Retinal pigment epithelial cell (primary cell): ENCODE data around the gene LRRC4C.
A peak's percentile ranks its signal among the peaks of the same experiment; 100 is the strongest.
"Not testable (repeated sequence)": the region's sequence is repeated elsewhere in the genome, so short reads cannot be mapped to it uniquely, and the experiment has no call there.

Experiments used
- DNase-seq: peaks from one replicate; pipeline ENCODE4 v3.0.0-alpha.2; 2010; ENCODE audit warnings: low read depth
- H3K4me3 ChIP-seq: 2 replicates; pipeline ENCODE4 v1.5.1; 2011; ENCODE audit warnings: mild to moderate bottlenecking, low read length, control low read depth, moderate library complexity
- TF ChIP-seq, protein P1 (sequence below): conservative IDR thresholded peaks from 2 replicates; pipeline ENCODE4 v1.5.1; 2011; ENCODE audit warnings: low read depth, low read length, control low read depth, inconsistent platforms

Gene LRRC4C

GRCh38 chr11:40569947-40570531 lies 889.4 kb downstream of the LRRC4C start:
- H3K4me3 ChIP-seq = no peak overlapping the region
- DNase-seq = no peak
- TF ChIP-seq, protein P1, sequence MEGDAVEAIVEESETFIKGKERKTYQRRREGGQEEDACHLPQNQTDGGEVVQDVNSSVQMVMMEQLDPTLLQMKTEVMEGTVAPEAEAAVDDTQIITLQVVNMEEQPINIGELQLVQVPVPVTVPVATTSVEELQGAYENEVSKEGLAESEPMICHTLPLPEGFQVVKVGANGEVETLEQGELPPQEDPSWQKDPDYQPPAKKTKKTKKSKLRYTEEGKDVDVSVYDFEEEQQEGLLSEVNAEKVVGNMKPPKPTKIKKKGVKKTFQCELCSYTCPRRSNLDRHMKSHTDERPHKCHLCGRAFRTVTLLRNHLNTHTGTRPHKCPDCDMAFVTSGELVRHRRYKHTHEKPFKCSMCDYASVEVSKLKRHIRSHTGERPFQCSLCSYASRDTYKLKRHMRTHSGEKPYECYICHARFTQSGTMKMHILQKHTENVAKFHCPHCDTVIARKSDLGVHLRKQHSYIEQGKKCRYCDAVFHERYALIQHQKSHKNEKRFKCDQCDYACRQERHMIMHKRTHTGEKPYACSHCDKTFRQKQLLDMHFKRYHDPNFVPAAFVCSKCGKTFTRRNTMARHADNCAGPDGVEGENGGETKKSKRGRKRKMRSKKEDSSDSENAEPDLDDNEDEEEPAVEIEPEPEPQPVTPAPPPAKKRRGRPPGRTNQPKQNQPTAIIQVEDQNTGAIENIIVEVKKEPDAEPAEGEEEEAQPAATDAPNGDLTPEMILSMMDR = no peak

GRCh38 chr11:40567392-40567791 lies 892.1 kb downstream of the LRRC4C start:
- TF ChIP-seq, protein P1 = no peak
- DNase-seq = no peak
- no peak overlapping the region for H3K4me3 ChIP-seq

DNA sequence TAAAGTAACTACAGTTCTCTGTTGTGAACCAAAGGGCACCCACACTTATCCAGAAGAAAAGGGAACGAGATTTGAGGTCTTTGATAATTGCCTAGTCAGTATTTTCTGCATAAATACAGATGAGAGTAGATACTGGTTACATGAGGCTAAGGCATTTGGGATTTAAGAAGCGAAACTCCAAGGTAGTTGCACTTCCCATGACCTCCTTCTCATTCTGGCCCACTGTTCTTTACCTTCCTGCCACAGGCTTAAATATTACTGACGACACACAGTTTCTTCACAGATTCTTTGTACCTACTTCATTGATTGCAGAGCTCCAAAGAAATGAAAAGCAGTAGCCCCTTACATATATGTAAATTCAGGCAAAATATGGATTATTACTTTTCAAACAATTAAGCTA lies 915.3 kb downstream of the LRRC4C start:
- no peak overlapping the region for H3K4me3 ChIP-seq
- no peak for DNase-seq
- TF ChIP-seq, protein P1 = no peak

DNA sequence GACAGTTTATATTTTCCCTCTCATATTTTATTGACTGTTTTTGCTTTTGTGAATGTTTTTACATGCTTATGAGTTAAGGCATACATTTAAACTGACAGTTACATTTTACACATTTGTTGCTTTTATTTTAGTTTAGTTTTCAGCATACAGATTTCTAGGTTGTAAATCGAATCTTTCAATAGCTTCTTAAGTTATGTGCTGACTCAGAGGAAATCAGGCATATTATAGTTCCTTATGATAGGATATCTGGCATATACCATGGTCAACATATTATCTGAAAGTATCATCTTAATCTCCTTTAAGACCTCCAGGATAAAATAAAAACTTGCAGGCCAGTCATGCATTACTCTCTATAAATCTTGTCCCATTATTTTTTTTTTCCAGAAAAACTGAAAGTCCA lies 916.6 kb downstream of the LRRC4C start:
- no peak overlapping the region for H3K4me3 ChIP-seq
- TF ChIP-seq, protein P1 = no peak
- no peak for DNase-seq

DNA sequence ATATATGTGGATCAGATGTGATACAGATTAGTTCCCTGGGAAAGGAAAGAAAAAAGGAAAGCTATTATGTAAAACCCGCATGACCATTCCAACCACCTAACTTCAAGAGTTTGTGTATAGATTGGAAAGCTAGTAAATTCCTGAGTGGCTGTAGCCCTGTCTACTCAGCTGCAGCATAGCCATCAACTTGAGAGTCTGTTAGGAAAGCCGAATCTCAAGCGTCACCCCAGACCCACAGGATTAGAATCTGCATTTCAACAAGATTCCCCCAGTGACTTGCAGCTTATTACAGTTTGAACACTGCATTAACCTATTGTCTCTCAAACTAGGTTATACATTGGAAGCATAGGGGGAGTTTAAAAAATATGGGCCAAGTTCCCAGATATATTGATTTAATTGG lies 921.7 kb downstream of the LRRC4C start:
- no peak for DNase-seq
- H3K4me3 ChIP-seq = no peak overlapping the region
- TF ChIP-seq, protein P1 = no peak

- not testable (repeated sequence) for DNase-seq, H3K4me3 ChIP-seq
Observed at GRCh38 chr11:40522080-40522479, 937.4 kb downstream of the LRRC4C start.

DNA sequence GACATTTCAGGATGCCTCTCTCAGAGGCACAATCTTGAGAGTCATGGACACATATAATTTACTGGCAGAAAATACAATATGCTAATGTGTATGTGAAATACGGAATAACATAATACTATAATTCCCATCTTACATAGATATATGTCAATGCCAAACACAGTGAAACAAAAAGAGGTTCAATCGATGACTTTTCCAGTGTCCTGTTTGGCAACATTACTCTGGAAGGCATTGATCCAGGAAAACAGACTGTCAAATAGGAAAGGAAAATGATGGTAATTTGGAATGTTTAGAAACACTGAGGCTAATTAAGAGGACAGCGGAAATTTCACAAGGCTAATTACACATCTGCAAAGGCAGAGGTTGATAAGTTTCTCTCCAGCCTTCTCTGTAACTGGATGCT lies 942.3 kb downstream of the LRRC4C start:
- H3K4me3 ChIP-seq = no peak overlapping the region
- TF ChIP-seq, protein P1 = no peak
- DNase-seq = no peak

GRCh38 chr11:40514124-40514523 lies 945.3 kb downstream of the LRRC4C start:
- TF ChIP-seq, protein P1 = peak; percentile 5
- H3K4me3 ChIP-seq = no peak overlapping the region
- DNase-seq = peak; percentile 2
